ENCODE data around the gene ASAP2. TPM values are rescaled to one million over a fixed set of nuclear protein-coding genes. Genes with fewer than 3 reads are reported as not detected.

Gene ASAP2
- total and polyA plus RNA-seq, 2 donors (not counting 1 experiment from before 2014, with no cell fraction given), result 0.04 TPM; not detected in 1

GRCh38 chr2:9237831-9238230, 31.2 kb downstream of the ASAP2 start:
- H3K4me1 ChIP-seq (ENCODE audit: control insufficient read depth in 2 of 2, insufficient read depth in 2 of 2, low read length in 2 of 2), result no peaks in the 10 kb centered on the region
- TF ChIP-seq CTCF (IDR thresholded peaks at IDR 0.05) (no peak), EZH2 (IDR thresholded peaks at IDR 0.05; ENCODE audit: borderline replicate concordance, insufficient read depth, low read depth, low read length, poor library complexity, severe bottlenecking) (no peak)
- H4K20me1 ChIP-seq (ENCODE audit: control insufficient read depth, insufficient read depth, low read length, poor library complexity, severe bottlenecking), result no peaks in the 10 kb centered on the region
- H3K4me3 ChIP-seq (ENCODE audit: control extremely low read depth in 1 of 5, extremely low read depth in 1 of 5, insufficient read depth in 1 of 5, low read depth in 2 of 5, low read length in 4 of 5), result no peak overlapping the region
- no peak overlapping the region for H3K9ac ChIP-seq (ENCODE audit: low read length)
- ChIA-PET CTCF (no interaction called here), POLR2A (no interaction called here)
- peaks cover 6% of the 10 kb centered on the region for H3K27me3 Mint-ChIP-seq
- H3K27me3 ChIP-seq (replicated peaks in 1 of 4; ENCODE audit: control extremely low read depth in 1 of 4, control insufficient read depth in 3 of 4, insufficient read depth in 4 of 4, low read length in 3 of 4), result no peaks in the 10 kb centered on the region
- H3K4me1 Mint-ChIP-seq, result no peaks in the 10 kb centered on the region
- H3K27ac Mint-ChIP-seq, result no peak overlapping the region
- no peak overlapping the region for H3K4me2 ChIP-seq (replicated peaks; ENCODE audit: low read depth, low read length, poor library complexity, severe bottlenecking)
- no peak overlapping the region for H2AFZ ChIP-seq (ENCODE audit: insufficient read depth, low read depth, low read length, poor library complexity, severe bottlenecking)
- WGBS (ENCODE audit: insufficient coverage), result 92% methylated on average over 2 of the region's 5 CpGs
- no peaks in the 10 kb centered on the region for H3K79me2 ChIP-seq (ENCODE audit: control insufficient read depth, insufficient read depth, low read length)
- no peak overlapping the region for H3K4me3 Mint-ChIP-seq
- intact Hi-C loops (cut with micrococcal nuclease), result no loop called here
- no peaks in the 10 kb centered on the region for H3K9me3 ChIP-seq (ENCODE audit: control extremely low read depth in 1 of 3, control insufficient read depth in 2 of 3, insufficient read depth in 1 of 3, low read length in 2 of 3)
- ATAC-seq (ENCODE audit: low read depth) (no peak), DNase-seq (no peak)
- H3K9me3 Mint-ChIP-seq (ENCODE audit: insufficient read depth), result no peaks in the 10 kb centered on the region
- no peaks in the 10 kb centered on the region for H3K36me3 ChIP-seq (replicated peaks in 1 of 2; ENCODE audit: control extremely low read depth in 1 of 2, control insufficient read depth in 1 of 2, extremely low read depth in 1 of 2, insufficient read depth in 2 of 2, low read length in 1 of 2)
- no peak overlapping the region for H3K27ac ChIP-seq (ENCODE audit: low read length in 2 of 2)

DNA sequence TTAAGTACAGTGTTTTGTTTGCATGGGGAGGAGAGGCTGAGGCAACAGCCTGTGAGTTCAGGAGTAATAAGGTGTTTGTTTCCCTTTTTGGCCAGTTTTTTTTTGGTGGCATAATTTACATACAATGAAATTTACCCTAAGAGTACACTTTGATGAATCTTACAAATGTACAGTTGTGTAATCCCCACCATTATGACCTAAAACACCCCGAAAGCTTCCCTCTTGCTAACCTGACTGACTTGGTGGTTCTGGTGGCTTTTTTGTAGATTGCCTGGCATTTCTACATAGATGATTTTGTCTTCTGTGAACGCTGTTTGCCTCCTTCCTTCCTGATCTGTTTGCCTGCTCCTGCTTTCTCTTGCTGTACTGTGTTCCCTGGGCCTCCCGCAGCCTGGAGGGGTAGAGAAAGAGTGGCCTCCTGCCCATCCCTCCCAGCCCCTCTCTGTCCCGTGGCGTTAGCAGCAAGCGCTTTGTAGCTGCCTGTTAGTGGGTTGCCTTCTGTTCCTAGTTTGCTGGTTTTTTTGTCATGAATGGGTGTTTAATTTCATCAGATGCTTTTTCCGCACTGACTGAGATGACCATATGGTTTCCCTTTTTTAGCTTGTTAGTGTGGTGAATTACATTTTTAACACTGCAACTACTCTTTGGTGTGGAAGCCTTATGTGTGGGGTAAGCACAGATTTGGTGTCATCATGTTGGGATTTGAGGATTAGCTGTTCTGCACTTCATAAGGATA, 32.1 kb downstream of the ASAP2 start:
- DNase-seq, result no peak
- no peak for TF ChIP-seq EZH2 (IDR thresholded peaks at IDR 0.05; ENCODE audit: borderline replicate concordance, insufficient read depth, low read depth, low read length, poor library complexity, severe bottlenecking)
- TF ChIP-seq CTCF (IDR thresholded peaks at IDR 0.05), result no peak
- Mint-ChIP-seq H3K27ac (no peak overlapping the region), H3K27me3 (peaks cover 2% of the 10 kb centered on the region), H3K4me1 (no peaks in the 10 kb centered on the region), H3K9me3 (ENCODE audit: insufficient read depth) (no peaks in the 10 kb centered on the region), H3K4me3 (no peak overlapping the region)
- H3K9ac ChIP-seq (ENCODE audit: low read length), result no peak overlapping the region
- H3K79me2 ChIP-seq (ENCODE audit: control insufficient read depth, insufficient read depth, low read length), result no peaks in the 10 kb centered on the region
- no peaks in the 10 kb centered on the region for H3K9me3 ChIP-seq (ENCODE audit: control extremely low read depth in 1 of 3, control insufficient read depth in 2 of 3, insufficient read depth in 1 of 3, low read length in 2 of 3)
- intact Hi-C loops (cut with micrococcal nuclease), result no loop called here
- no peak overlapping the region for H2AFZ ChIP-seq (ENCODE audit: insufficient read depth, low read depth, low read length, poor library complexity, severe bottlenecking)
- 67% methylated on average over 1 of the region's 7 CpGs for whole genome bisulfite sequencing (ENCODE audit: insufficient coverage)
- no peak for ATAC-seq (ENCODE audit: low read depth)
- H3K4me1 ChIP-seq (ENCODE audit: control insufficient read depth in 2 of 2, insufficient read depth in 2 of 2, low read length in 2 of 2), result no peaks in the 10 kb centered on the region
- H3K4me3 ChIP-seq (ENCODE audit: control extremely low read depth in 1 of 5, extremely low read depth in 1 of 5, insufficient read depth in 1 of 5, low read depth in 2 of 5, low read length in 4 of 5), result no peak overlapping the region
- H4K20me1 ChIP-seq (ENCODE audit: control insufficient read depth, insufficient read depth, low read length, poor library complexity, severe bottlenecking), result no peaks in the 10 kb centered on the region
- ChIA-PET POLR2A (no interaction called here), CTCF (interaction anchor here (0.5 kb wide), 1 partner anchor 1328 kb away, joined by 4 read pairs; no protein-coding TSS in a partner anchor)
- H3K27ac ChIP-seq (ENCODE audit: low read length in 2 of 2), result no peak overlapping the region
- H3K4me2 ChIP-seq (replicated peaks; ENCODE audit: low read depth, low read length, poor library complexity, severe bottlenecking), result no peak overlapping the region
- H3K27me3 ChIP-seq (replicated peaks in 1 of 4; ENCODE audit: control extremely low read depth in 1 of 4, control insufficient read depth in 3 of 4, insufficient read depth in 4 of 4, low read length in 3 of 4), result no peaks in the 10 kb centered on the region
- no peaks in the 10 kb centered on the region for H3K36me3 ChIP-seq (replicated peaks in 1 of 2; ENCODE audit: control extremely low read depth in 1 of 2, control insufficient read depth in 1 of 2, extremely low read depth in 1 of 2, insufficient read depth in 2 of 2, low read length in 1 of 2)
